ENCODE data around the gene CABLES1.

CABLES1 gene

GRCh38 chr18:23171581-23172156 lies 36.4 kb downstream of the CABLES1 start:
- DNase-seq: no peak

GRCh38 chr18:23172591-23173380 lies 37.5 kb downstream of the CABLES1 start:
- DNase-seq: no peak

- no peak for DNase-seq
Measured at GRCh38 chr18:23173912-23174311, 38.6 kb downstream of the CABLES1 start.

GRCh38 chr18:23176701-23177432 lies 41.6 kb downstream of the CABLES1 start:
- no peak for DNase-seq

- DNase-seq: no peak
Measured at GRCh38 chr18:23177433-23178072, 42.3 kb downstream of the CABLES1 start.

GRCh38 chr18:23178201-23178600 lies 42.9 kb downstream of the CABLES1 start:
- DNase-seq: no peak

GRCh38 chr18:23178661-23179081 lies 43.4 kb downstream of the CABLES1 start:
- no peak for DNase-seq

- DNase-seq: no peak
Measured at GRCh38 chr18:23179416-23179815, 44.1 kb downstream of the CABLES1 start.

GRCh38 chr18:23181547-23181946 lies 46.3 kb downstream of the CABLES1 start:
- DNase-seq: no peak

GRCh38 chr18:23182606-23183005 lies 47.3 kb downstream of the CABLES1 start:
- no peak for DNase-seq

- no peak for DNase-seq
Measured at GRCh38 chr18:23183411-23184150, 48.3 kb downstream of the CABLES1 start.

GRCh38 chr18:23186781-23187180 lies 51.5 kb downstream of the CABLES1 start:
- DNase-seq: no peak

- no peak for DNase-seq
Measured at GRCh38 chr18:23188068-23188760, 52.9 kb downstream of the CABLES1 start.

GRCh38 chr18:23189099-23189498 lies 53.8 kb downstream of the CABLES1 start:
- DNase-seq: no peak

- no peak for DNase-seq
Measured at GRCh38 chr18:23189768-23190661, 54.7 kb downstream of the CABLES1 start.

GRCh38 chr18:23191232-23191631 lies 55.9 kb downstream of the CABLES1 start:
- no peak for DNase-seq

- no peak for DNase-seq
Measured at GRCh38 chr18:23193742-23194141, 58.5 kb downstream of the CABLES1 start.

GRCh38 chr18:23194155-23194996 lies 59.1 kb downstream of the CABLES1 start:
- DNase-seq: no peak

- no peak for DNase-seq
Measured at GRCh38 chr18:23194997-23195957, 60.0 kb downstream of the CABLES1 start.
